ENCODE data around the gene VILL.
"Not testable (repeated sequence)": the region's sequence is repeated elsewhere in the genome, so short reads cannot be mapped to it uniquely, and the experiment has no call there.

Gene VILL

GRCh38 chr3:37964146-37964545 is 26.4 kb upstream of the VILL start:
- DNase-seq: no peak

DNA sequence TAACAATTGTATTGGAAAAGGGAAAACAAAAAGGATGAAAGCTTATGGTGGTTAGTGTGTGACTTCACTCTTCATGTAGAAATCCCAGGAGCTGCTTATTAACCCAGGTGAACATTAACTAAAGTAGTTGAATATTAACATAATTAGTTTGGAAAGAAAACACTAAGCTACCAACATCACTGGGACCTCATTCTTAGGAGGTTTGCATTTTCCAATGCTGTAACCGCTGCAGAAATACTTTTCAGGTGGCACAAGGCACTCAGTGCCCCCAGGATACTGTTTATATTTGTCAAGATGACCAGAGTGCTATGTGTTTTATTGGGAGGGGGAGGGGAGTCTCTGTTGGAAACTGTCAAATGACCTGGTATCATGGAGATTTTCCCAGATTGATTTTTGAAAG is 25.9 kb upstream of the VILL start:
- DNase-seq: no peak

DNA sequence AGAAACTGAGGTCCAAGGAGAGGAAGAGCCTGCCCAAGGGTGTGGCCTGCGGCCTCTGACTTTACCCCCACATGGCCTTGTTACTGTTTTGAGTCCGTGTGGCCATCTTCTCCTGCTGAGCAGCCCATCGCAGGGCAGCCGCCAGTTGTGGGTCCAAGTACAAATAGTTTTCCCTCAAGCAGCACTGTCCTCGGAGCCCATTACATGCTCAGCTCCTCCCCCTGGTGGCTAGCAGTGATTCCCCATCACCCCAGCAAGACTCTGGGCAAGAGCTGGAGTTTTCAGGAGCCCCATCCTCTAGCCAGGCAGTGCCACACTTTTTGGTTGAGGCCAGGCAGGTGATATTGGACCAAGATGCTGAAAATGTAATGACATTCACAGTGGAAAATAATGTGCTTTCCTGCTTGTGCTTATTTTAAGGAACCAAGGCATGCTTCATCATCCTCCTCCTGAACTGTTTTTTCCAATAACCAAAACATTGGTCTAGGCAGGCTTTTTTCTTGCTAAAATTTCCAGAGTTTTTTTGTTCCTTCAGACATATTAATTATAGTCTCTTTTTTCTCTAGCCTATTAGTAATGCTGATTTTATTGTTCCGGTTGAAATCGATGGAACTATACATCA is 23.2 kb upstream of the VILL start:
- peak; percentile 63 for DNase-seq

GRCh38 chr3:37968199-37968598 is 22.4 kb upstream of the VILL start:
- DNase-seq: no peak

DNA sequence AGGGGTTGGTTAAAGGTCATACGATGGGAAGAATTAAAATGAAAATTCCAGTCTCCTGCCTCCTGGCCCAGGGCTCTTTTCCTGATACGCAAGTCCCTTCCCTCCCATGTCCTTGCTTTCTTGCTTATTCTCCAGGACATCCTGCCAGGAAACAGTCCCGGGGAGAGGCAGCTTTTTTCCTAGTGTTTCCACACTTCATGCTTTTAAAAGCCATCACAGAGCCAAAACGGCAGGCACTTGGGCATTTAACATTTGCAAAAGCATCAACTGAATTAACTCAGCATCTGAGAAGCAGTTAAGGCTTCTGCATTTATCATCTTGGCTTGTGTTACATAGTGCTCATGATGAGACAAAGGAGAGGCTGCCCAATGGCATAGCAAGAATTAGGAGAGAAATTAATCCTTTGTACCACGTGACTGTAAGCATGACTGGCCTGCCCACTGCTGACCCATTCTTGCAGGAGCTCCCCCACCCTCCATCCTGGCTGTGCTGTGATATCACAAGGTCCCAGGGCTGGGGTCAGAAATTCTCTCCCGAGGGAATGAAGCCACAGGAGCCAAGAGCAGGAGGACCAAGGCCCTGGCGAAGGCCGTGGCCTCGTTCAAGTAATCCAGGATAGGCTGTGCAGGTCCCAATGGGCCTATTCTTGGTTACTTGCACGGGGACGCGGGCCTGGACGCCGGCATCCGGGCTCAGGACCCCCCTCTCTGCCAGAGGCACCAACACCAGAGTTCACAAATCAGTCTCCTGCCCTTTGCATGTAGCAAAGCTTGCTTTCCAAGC is 21.6 kb upstream of the VILL start:
- no peak for DNase-seq

GRCh38 chr3:37969596-37970100 is 20.9 kb upstream of the VILL start:
- DNase-seq: no peak

- no peak for DNase-seq
These were observed 19.8 kb upstream of the VILL start for GRCh38 chr3:37970802-37971201.

- DNase-seq: no peak
These were observed 19.1 kb upstream of the VILL start for GRCh38 chr3:37971467-37971866.

DNA sequence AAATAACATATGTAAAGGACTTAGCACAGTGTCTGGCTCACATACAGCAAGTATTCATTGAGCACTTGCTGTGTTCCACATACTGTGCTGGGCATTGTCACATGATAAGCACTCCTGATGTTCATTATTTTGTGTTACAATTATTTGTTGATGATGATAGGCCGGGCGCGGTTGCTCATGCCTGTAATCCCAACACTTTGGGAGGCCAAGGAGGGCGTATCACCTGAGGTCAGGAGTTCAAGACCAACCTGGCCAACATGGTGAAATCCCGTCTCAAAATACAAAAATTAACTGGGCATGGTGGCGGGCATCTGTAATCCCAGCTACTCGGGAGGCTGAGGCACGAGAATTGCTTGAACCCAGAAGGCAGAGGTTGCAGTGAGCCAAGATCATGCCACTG is 18.5 kb upstream of the VILL start:
- not testable (repeated sequence) for DNase-seq

DNA sequence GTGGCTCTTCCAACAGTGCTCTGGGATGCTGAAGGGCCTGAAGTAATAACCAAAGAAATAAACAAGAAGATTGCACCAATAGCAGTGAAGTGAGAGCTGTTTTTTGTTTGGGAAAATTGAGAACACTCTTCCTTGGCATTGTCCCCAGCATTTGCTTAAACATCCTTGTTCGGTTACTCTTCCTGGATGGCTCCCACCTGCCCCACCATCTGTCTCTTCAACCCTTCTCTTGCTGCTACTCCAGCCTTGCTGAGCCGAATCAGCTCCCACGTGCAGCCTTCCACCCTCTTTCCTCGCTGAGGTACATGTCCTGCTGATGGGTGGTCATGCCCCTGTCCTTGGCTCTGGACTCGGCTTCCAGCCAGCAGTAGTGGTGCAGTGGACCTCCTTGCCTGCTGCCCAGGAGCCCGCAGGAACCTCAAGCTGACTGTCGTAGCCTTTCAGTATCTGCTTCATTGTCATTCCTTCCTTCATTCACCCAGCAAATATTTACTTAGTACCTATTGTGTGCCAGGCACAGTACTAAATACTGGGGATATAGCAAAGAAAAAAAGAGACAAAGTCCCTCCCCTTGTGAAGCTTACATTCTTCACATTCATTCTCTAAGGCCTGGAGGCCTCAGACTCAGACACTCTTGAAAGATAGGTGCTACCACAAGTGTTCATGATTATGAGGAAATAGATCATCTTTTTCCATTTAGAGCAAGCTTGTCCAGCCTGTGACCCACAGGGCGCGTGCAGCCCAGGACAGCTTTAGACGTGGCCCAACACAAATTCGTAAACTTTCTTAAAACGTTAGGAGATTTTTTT is 17.1 kb upstream of the VILL start:
- DNase-seq: peak; percentile 4

DNA sequence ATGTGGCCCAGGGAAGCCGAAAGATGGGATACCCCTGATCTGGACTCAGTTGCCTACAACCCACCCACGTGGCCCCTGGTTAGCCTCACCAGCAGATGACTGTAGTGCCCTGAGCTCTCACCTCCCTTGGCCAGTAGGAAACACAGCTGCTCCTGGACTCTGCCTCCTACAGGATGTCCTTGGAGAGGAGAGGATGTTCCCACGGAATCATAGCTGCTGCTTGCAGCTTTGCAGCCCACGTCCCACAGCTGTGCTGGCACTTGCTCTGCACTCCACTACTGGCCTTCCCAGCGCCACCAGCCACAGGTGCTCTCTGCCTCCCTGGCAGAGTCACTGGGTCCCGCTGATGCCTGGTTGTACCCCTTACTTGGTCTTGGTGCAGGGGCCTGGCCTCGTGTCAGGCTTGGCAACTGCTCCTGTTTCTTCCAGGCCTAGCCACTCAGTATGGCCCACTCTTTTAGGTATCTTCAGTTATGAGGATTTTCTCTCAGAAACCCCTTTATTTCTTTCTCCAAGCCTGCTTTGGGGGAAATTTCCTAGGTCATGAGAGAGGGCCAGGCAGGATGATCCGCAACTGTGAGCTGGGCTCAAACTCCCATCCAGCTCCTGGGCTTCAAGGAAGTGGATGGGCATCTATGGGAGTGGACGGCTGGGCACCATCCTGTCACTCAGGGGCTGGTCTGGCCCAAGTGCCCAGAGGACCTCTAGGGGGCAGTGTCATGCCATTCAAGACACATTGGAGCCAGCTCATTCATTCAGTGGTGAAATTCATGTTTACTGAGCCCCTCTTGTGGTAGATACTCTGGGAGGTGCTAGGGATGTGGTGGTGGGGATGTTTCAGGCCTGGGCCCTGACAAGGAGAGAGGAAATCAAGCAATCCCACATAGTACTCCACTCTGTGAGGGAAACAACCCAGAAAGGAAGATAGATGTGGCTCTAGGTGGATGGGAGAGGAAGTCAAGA is 16.2 kb upstream of the VILL start:
- peak; percentile 68 for DNase-seq

- DNase-seq: no peak
These were observed 10.8 kb upstream of the VILL start for GRCh38 chr3:37979541-37980461.

GRCh38 chr3:37980462-37981347 is 9.9 kb upstream of the VILL start:
- DNase-seq: no peak

DNA sequence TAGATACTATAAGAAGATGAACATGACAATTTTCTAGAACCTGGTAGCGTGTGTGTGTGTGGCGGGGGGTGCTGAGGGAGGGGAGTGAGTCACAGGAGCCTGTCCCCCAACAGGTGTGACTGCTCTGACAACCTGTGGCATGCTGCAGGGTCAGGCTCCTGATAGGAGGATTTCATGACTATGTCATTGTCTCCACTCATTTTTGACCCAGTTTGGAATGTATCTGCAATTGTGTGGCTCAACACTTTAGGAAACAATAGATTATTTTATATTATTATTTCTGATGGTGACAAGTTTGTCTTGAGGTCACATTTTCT is 9.3 kb upstream of the VILL start:
- no peak for DNase-seq

DNA sequence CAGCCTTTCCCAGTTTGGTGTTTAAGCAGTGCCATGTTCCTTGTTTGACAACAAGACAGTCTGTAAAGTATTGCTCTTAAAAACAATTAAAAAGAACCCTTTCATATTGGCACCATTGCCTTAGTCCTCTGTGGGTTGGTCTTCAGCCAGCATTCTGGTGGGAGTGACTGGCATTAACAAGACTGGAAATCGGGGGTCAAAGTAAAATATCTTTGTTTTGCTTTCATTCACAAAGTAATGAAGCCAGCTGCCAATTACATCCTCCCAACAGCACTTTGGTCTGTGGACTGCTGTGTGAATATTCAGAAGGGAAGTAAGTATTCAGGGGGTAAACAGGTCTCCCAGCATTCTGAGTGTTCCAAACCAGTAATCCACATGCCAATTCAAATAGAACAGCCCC is 8.3 kb upstream of the VILL start:
- DNase-seq: no peak

GRCh38 chr3:37984051-37984450 is 6.5 kb upstream of the VILL start:
- no peak for DNase-seq

GRCh38 chr3:37984596-37984995 is 6.0 kb upstream of the VILL start:
- no peak for DNase-seq

- no peak for DNase-seq
These were observed 4.8 kb upstream of the VILL start for GRCh38 chr3:37985637-37986320.

- no peak for DNase-seq
These were observed 3.9 kb upstream of the VILL start for GRCh38 chr3:37986479-37987314.
